Nephron progenitor cell (in vitro differentiated cells): ENCODE measurements around the gene SCYL3.

Experiments used
- DNase-seq: peaks from one replicate; pipeline ENCODE4 v3.0.0; 2021
- H3K27ac Mint-ChIP-seq: 2 replicates; pipeline ENCODE4 v1.8.0; 2021; ENCODE audit warnings: mild to moderate bottlenecking, moderate library complexity, mixed read lengths
- H3K27me3 Mint-ChIP-seq: 2 replicates; pipeline ENCODE4 v1.8.0; 2021; ENCODE audit warnings: mild to moderate bottlenecking, low read depth, mixed read lengths; ENCODE audit not compliant: poor library complexity
- H3K36me3 Mint-ChIP-seq: 2 replicates; pipeline ENCODE4 v1.8.0; 2021; ENCODE audit warnings: low read depth, mixed read lengths
- H3K4me1 Mint-ChIP-seq: 2 replicates; pipeline ENCODE4 v1.8.0; 2021; ENCODE audit warnings: mixed read lengths
- H3K4me3 Mint-ChIP-seq: 2 replicates; pipeline ENCODE4 v1.8.0; 2021; ENCODE audit warnings: mild to moderate bottlenecking, moderate library complexity, mixed read lengths
- H3K9me3 Mint-ChIP-seq: 2 replicates; pipeline ENCODE4 v1.8.0; 2021; ENCODE audit warnings: mild to moderate bottlenecking, moderate library complexity, mixed read lengths
- CTCF ChIP-seq: fragments of 200-600 bp; sonication (generic); IDR thresholded peaks from 2 replicates; pipeline ENCODE4 v1.5.0; 2021; ENCODE audit warnings: antibody characterized with exemption

The SCYL3 gene

GRCh38 chr1:169902751-169903150, 9.1 kb upstream of the SCYL3 start:
- H3K36me3 Mint-ChIP-seq = no peaks in the 10 kb centered on the region
- H3K27ac Mint-ChIP-seq = no peak overlapping the region
- no peak overlapping the region for H3K4me3 Mint-ChIP-seq
- DNase-seq = no peak
- no peaks in the 10 kb centered on the region for H3K27me3 Mint-ChIP-seq
- H3K9me3 Mint-ChIP-seq = no peaks in the 10 kb centered on the region
- no peak for TF ChIP-seq CTCF
- peaks cover 6% of the 10 kb centered on the region for H3K4me1 Mint-ChIP-seq

- Mint-ChIP-seq H3K9me3 (no peaks in the 10 kb centered on the region), H3K36me3 (no peaks in the 10 kb centered on the region), H3K4me3 (no peak overlapping the region), H3K27me3 (peaks cover 8% of the 10 kb centered on the region), H3K4me1 (peaks cover 6% of the 10 kb centered on the region), H3K27ac (no peak overlapping the region)
- TF ChIP-seq CTCF = no peak
- DNase-seq = no peak
Observed at GRCh38 chr1:169901115-169901514, 7.4 kb upstream of the SCYL3 start.

GRCh38 chr1:169900571-169900970, 6.9 kb upstream of the SCYL3 start:
- no peak for TF ChIP-seq CTCF
- Mint-ChIP-seq H3K4me1 (peaks cover 6% of the 10 kb centered on the region), H3K9me3 (no peaks in the 10 kb centered on the region), H3K27me3 (peaks cover 8% of the 10 kb centered on the region), H3K4me3 (no peak overlapping the region), H3K36me3 (no peaks in the 10 kb centered on the region), H3K27ac (no peak overlapping the region)
- no peak for DNase-seq

- no peak for TF ChIP-seq CTCF
- Mint-ChIP-seq H3K4me1 (peaks cover 7% of the 10 kb centered on the region), H3K36me3 (no peaks in the 10 kb centered on the region), H3K9me3 (no peaks in the 10 kb centered on the region), H3K4me3 (no peak overlapping the region), H3K27ac (no peak overlapping the region), H3K27me3 (peaks cover 8% of the 10 kb centered on the region)
- no peak for DNase-seq
Observed at GRCh38 chr1:169899519-169900217, 6.0 kb upstream of the SCYL3 start.

- no peak for TF ChIP-seq CTCF
- Mint-ChIP-seq H3K9me3 (no peaks in the 10 kb centered on the region), H3K4me1 (peaks cover 29% of the 10 kb centered on the region), H3K4me3 (no peak overlapping the region), H3K36me3 (no peaks in the 10 kb centered on the region), H3K27ac (no peak overlapping the region), H3K27me3 (peaks cover 10% of the 10 kb centered on the region)
- DNase-seq = no peak
Observed at GRCh38 chr1:169896013-169896412, 2.3 kb upstream of the SCYL3 start.
